Activated CD4-positive, alpha-beta T cell treated with anti-CD3 and anti-CD28 coated beads for 36 hours (primary cell): ENCODE results near the gene RNPS1. TPM values are rescaled to one million over a fixed set of nuclear protein-coding genes. Genes with fewer than 3 reads are reported as not detected.

Experiments
- ATAC-seq: fragments of 200-7000 bp; cut with Tn5 transposase; one replicate; pipeline ENCODE4 v1.10.0; 2021; ENCODE audit warnings: mild to moderate bottlenecking, moderate library complexity
- CTCF ChIA-PET: fragments of 350-600 bp; sonication (Branson Sonifier 250); formaldehyde crosslinking; loops from one replicate; lab custom pipeline; 2021; ENCODE audit warnings: antibody characterized with exemption; lab: Charles Lee
- POLR2A ChIA-PET: fragments of 350-600 bp; sonication (Branson Sonifier 250); formaldehyde crosslinking; loops from one replicate; lab custom pipeline; 2021; ENCODE audit warnings: antibody characterized with exemption, inconsistent platforms; lab: Charles Lee
- DNase-seq: peaks from one replicate; pipeline ENCODE4 v3.0.0-alpha.2; 2020
- H3K27ac Mint-ChIP-seq: one replicate; pipeline ENCODE4 v1.8.0; 2021; ENCODE audit warnings: mixed read lengths
- H3K27me3 Mint-ChIP-seq: one replicate; pipeline ENCODE4 v1.8.0; 2021; ENCODE audit warnings: mixed read lengths
- H3K36me3 Mint-ChIP-seq: one replicate; pipeline ENCODE4 v1.8.0; 2021; ENCODE audit warnings: low read depth, mixed read lengths
- H3K4me1 Mint-ChIP-seq: one replicate; pipeline ENCODE4 v1.8.0; 2021; ENCODE audit warnings: mixed read lengths
- H3K4me3 Mint-ChIP-seq: one replicate; pipeline ENCODE4 v1.8.0; 2021; ENCODE audit warnings: mild to moderate bottlenecking, moderate library complexity, mixed read lengths
- H3K9me3 Mint-ChIP-seq: one replicate; pipeline ENCODE4 v1.8.0; 2021; ENCODE audit warnings: low read depth, mixed read lengths
- intact Hi-C, 2 experiments: fragments of 100-400 bp; cut with DNase I in 1 of 2; cut with micrococcal nuclease in 1 of 2; formaldehyde crosslinking; loops; one replicate each; pipeline versions ENCODE4 v1.14.2 to v1.15.1; 2022 to 2024; cut with DNase I, micrococcal nuclease
- total RNA-seq, 2 experiments: library from RNA; stranded (reverse); gene quantifications; one replicate each; pipeline ENCODE4 v1.2.3, GENCODE V29; 2021

RNPS1 gene
- total RNA-seq, 2 experiments from 2014 or later: 327 to 445 TPM

- intact Hi-C loops: no loop called here
- Mint-ChIP-seq H3K4me1 (no peaks in the 10 kb centered on the region), H3K27me3 (no peaks in the 10 kb centered on the region), H3K36me3 (no peaks in the 10 kb centered on the region), H3K27ac (no peak overlapping the region), H3K9me3 (no peaks in the 10 kb centered on the region), H3K4me3 (no peak overlapping the region)
- ChIA-PET POLR2A (no interaction called here), CTCF (interaction anchor here (0.6 to 1.3 kb wide), 2 partner anchors 86 to 703 kb away, joined by 3 read pairs; no protein-coding TSS in a partner anchor)
- DNase-seq (no peak), ATAC-seq (no peak)
These were observed 13.1 kb upstream of the RNPS1 start for GRCh38 chr16:2280981-2281542.

GRCh38 chr16:2280461-2280860 is 12.5 kb upstream of the RNPS1 start:
- POLR2A ChIA-PET: no interaction called here
- CTCF ChIA-PET: interaction anchor here (0.6 to 1.3 kb wide), 2 partner anchors 86 to 704 kb away, joined by 3 read pairs; no protein-coding TSS in a partner anchor

GRCh38 chr16:2278956-2279800 is 11.3 kb upstream of the RNPS1 start:
- ChIA-PET CTCF (no interaction called here), POLR2A (no interaction called here)
- DNase-seq: no peak
- no peaks in the 10 kb centered on the region for H3K36me3 Mint-ChIP-seq
- no peaks in the 10 kb centered on the region for H3K4me1 Mint-ChIP-seq
- H3K27ac Mint-ChIP-seq: no peak overlapping the region
- intact Hi-C loops: no loop called here
- H3K27me3 Mint-ChIP-seq: no peaks in the 10 kb centered on the region
- no peak overlapping the region for H3K4me3 Mint-ChIP-seq
- no peak for ATAC-seq
- no peaks in the 10 kb centered on the region for H3K9me3 Mint-ChIP-seq

More at GRCh38 chr16:2280461-2280860, 12.5 kb upstream of the RNPS1 start:
- ATAC-seq: no peak
- no peak for DNase-seq
- Mint-ChIP-seq H3K27ac (no peak overlapping the region), H3K27me3 (no peaks in the 10 kb centered on the region), H3K4me1 (no peaks in the 10 kb centered on the region), H3K36me3 (no peaks in the 10 kb centered on the region), H3K9me3 (no peaks in the 10 kb centered on the region), H3K4me3 (no peak overlapping the region)
- intact Hi-C loops: no loop called here

- intact Hi-C loops: no loop called here
- Mint-ChIP-seq H3K36me3 (no peaks in the 10 kb centered on the region), H3K27ac (no peak overlapping the region), H3K9me3 (no peaks in the 10 kb centered on the region), H3K4me3 (no peak overlapping the region), H3K27me3 (no peaks in the 10 kb centered on the region), H3K4me1 (no peaks in the 10 kb centered on the region)
- DNase-seq: no peak
- ChIA-PET POLR2A (no interaction called here), CTCF (no interaction called here)
- ATAC-seq: no peak
These were observed 10.3 kb upstream of the RNPS1 start for GRCh38 chr16:2278272-2278608.

GRCh38 chr16:2277466-2278271 is 9.7 kb upstream of the RNPS1 start:
- H3K27ac Mint-ChIP-seq: no peak overlapping the region
- no peak for ATAC-seq
- intact Hi-C loops: no loop called here
- H3K4me1 Mint-ChIP-seq: no peaks in the 10 kb centered on the region
- no peaks in the 10 kb centered on the region for H3K36me3 Mint-ChIP-seq
- ChIA-PET CTCF (no interaction called here), POLR2A (no interaction called here)
- no peak overlapping the region for H3K4me3 Mint-ChIP-seq
- no peak for DNase-seq
- H3K9me3 Mint-ChIP-seq: no peaks in the 10 kb centered on the region
- no peaks in the 10 kb centered on the region for H3K27me3 Mint-ChIP-seq

GRCh38 chr16:2276368-2277195 is 8.7 kb upstream of the RNPS1 start:
- DNase-seq (no peak), ATAC-seq (no peak)
- POLR2A ChIA-PET: no interaction called here
- H3K9me3 Mint-ChIP-seq: no peaks in the 10 kb centered on the region
- H3K36me3 Mint-ChIP-seq: no peaks in the 10 kb centered on the region
- no peak overlapping the region for H3K4me3 Mint-ChIP-seq
- H3K27ac Mint-ChIP-seq: no peak overlapping the region
- no peaks in the 10 kb centered on the region for H3K27me3 Mint-ChIP-seq
- H3K4me1 Mint-ChIP-seq: no peaks in the 10 kb centered on the region
- CTCF ChIA-PET: no interaction called here
- intact Hi-C loops: no loop called here

- Mint-ChIP-seq H3K9me3 (no peaks in the 10 kb centered on the region), H3K27me3 (no peaks in the 10 kb centered on the region), H3K36me3 (no peaks in the 10 kb centered on the region), H3K4me1 (no peaks in the 10 kb centered on the region), H3K4me3 (no peak overlapping the region), H3K27ac (no peak overlapping the region)
- ATAC-seq (no peak), DNase-seq (no peak)
- POLR2A ChIA-PET: no interaction called here
- intact Hi-C loops: no loop called here
- CTCF ChIA-PET: no interaction called here
These were observed 7.8 kb upstream of the RNPS1 start for GRCh38 chr16:2275476-2276367.

GRCh38 chr16:2273931-2274330 is 6.0 kb upstream of the RNPS1 start:
- Mint-ChIP-seq H3K27me3 (no peaks in the 10 kb centered on the region), H3K36me3 (no peaks in the 10 kb centered on the region), H3K4me1 (peaks cover 7% of the 10 kb centered on the region), H3K9me3 (no peaks in the 10 kb centered on the region), H3K27ac (no peak overlapping the region), H3K4me3 (no peak overlapping the region)
- no peak for DNase-seq
- no peak for ATAC-seq
- intact Hi-C loops: no loop called here
- ChIA-PET POLR2A (no interaction called here), CTCF (no interaction called here)

GRCh38 chr16:2273484-2273883 is 5.6 kb upstream of the RNPS1 start:
- H3K27ac Mint-ChIP-seq: no peak overlapping the region
- intact Hi-C loops: no loop called here
- ChIA-PET CTCF (no interaction called here), POLR2A (no interaction called here)
- H3K9me3 Mint-ChIP-seq: no peaks in the 10 kb centered on the region
- H3K36me3 Mint-ChIP-seq: no peaks in the 10 kb centered on the region
- H3K4me3 Mint-ChIP-seq: no peak overlapping the region
- DNase-seq: no peak
- H3K27me3 Mint-ChIP-seq: no peaks in the 10 kb centered on the region
- ATAC-seq: no peak
- peaks cover 7% of the 10 kb centered on the region for H3K4me1 Mint-ChIP-seq

GRCh38 chr16:2271848-2272461 is 4.0 kb upstream of the RNPS1 start:
- intact Hi-C loops: no loop called here
- peaks cover 8% of the 10 kb centered on the region for H3K4me1 Mint-ChIP-seq
- CTCF ChIA-PET: interaction anchor here (0.6 to 0.7 kb wide), 2 partner anchors 446 to 1607 kb away, joined by 3 to 4 read pairs; no protein-coding TSS in a partner anchor

More at GRCh38 chr16:2271848-2272461, 4.0 kb upstream of the RNPS1 start:
- no peaks in the 10 kb centered on the region for H3K9me3 Mint-ChIP-seq
- no peak overlapping the region for H3K4me3 Mint-ChIP-seq
- ATAC-seq (no peak), DNase-seq (no peak)
- H3K27ac Mint-ChIP-seq: no peak overlapping the region
- POLR2A ChIA-PET: no interaction called here
- peaks cover 5% of the 10 kb centered on the region for H3K36me3 Mint-ChIP-seq
- no peaks in the 10 kb centered on the region for H3K27me3 Mint-ChIP-seq
